CD8-positive, alpha-beta memory T cell (primary cell): Measurements from ENCODE around the gene PKNOX1. TPM values are rescaled to one million over a fixed set of nuclear protein-coding genes. Genes with fewer than 3 reads are reported as not detected.
"Not testable (repeated sequence)": the region's sequence is repeated elsewhere in the genome, so short reads cannot be mapped to it uniquely, and the experiment has no call there.

ENCODE experiments used
- CTCF ChIA-PET: fragments of 350-600 bp; sonication (Branson Sonifier 250); formaldehyde crosslinking; loops from one replicate; lab custom pipeline; 2021; ENCODE audit warnings: antibody characterized with exemption; lab: Charles Lee
- POLR2A ChIA-PET: fragments of 350-600 bp; sonication (Branson Sonifier 250); formaldehyde crosslinking; loops from one replicate; lab custom pipeline; 2021; ENCODE audit warnings: antibody characterized with exemption; lab: Charles Lee
- DNase-seq, 5 donors: peaks; one replicate each; pipeline versions ENCODE4 v3.0.0 to v3.0.0-alpha.2; 2020 to 2022; ENCODE audit warnings: mixed read lengths in 1 of 5
- H3K27ac ChIP-seq: one replicate; pipeline ENCODE4 v1.7.0; 2013; ENCODE audit warnings: low read depth, mild to moderate bottlenecking, low read length, moderate library complexity
- H3K27me3 ChIP-seq: 2 replicates; pipeline ENCODE4 v1.7.0; 2013; ENCODE audit warnings: low read length, mild to moderate bottlenecking; ENCODE audit not compliant: insufficient read depth, poor library complexity, severe bottlenecking
- H3K36me3 ChIP-seq: 2 replicates; pipeline ENCODE4 v1.7.0; 2013; ENCODE audit warnings: mild to moderate bottlenecking, low read length, moderate library complexity; ENCODE audit not compliant: insufficient read depth
- H3K4me1 ChIP-seq: 2 replicates; pipeline ENCODE4 v1.7.0; 2013; ENCODE audit warnings: mild to moderate bottlenecking, low read length, moderate library complexity; ENCODE audit not compliant: insufficient read depth
- H3K4me3 ChIP-seq: 2 replicates; pipeline ENCODE4 v1.7.0; 2013; ENCODE audit warnings: mild to moderate bottlenecking, low read length
- H3K9me3 ChIP-seq: 2 replicates; pipeline ENCODE4 v1.7.0; 2013; ENCODE audit warnings: mild to moderate bottlenecking, low read length
- H3K27ac Mint-ChIP-seq, 8 donors: one replicate each; pipeline ENCODE4 v1.8.0; 2020 to 2021; ENCODE audit warnings: mixed read lengths in 8 of 8, mild to moderate bottlenecking in 6 of 8, inconsistent platforms in 3 of 8, moderate library complexity in 3 of 8
- H3K27me3 Mint-ChIP-seq, 2 donors: one replicate each; pipeline ENCODE4 v1.8.0; 2020 to 2021; ENCODE audit warnings: mixed read lengths in 2 of 2, mild to moderate bottlenecking in 1 of 2, moderate library complexity in 1 of 2
- H3K36me3 Mint-ChIP-seq, 3 donors: one replicate each; pipeline ENCODE4 v1.8.0; 2020 to 2021; ENCODE audit warnings: mixed read lengths in 3 of 3, inconsistent platforms in 1 of 3, mild to moderate bottlenecking in 1 of 3
- H3K4me1 Mint-ChIP-seq, 3 donors: one replicate each; pipeline ENCODE4 v1.8.0; 2020 to 2021; ENCODE audit warnings: mixed read lengths in 3 of 3, inconsistent platforms in 1 of 3, mild to moderate bottlenecking in 1 of 3
- H3K4me3 Mint-ChIP-seq, 7 donors: one replicate each; pipeline ENCODE4 v1.8.0; 2020 to 2021; ENCODE audit warnings: mixed read lengths in 7 of 7, mild to moderate bottlenecking in 6 of 7, moderate library complexity in 4 of 7, inconsistent platforms in 2 of 7
- H3K9me3 Mint-ChIP-seq, 5 donors: one replicate each; pipeline ENCODE4 v1.8.0; 2020 to 2022; ENCODE audit warnings: mixed read lengths in 5 of 5, mild to moderate bottlenecking in 3 of 5, moderate library complexity in 2 of 5, inconsistent platforms in 1 of 5
- polyA plus RNA-seq: library from polyadenylated mRNA; unstranded; fragments of 300-500 nt; fragmentation: Illumina TruSeq; gene quantifications from one replicate; pipeline ENCODE4 v1.2.3, GENCODE V29; 2021
- total RNA-seq, 2 experiments: library from RNA; stranded (reverse); gene quantifications; one replicate each; pipeline ENCODE4 v1.2.3, GENCODE V29; 2021

Gene PKNOX1
- total and polyA plus RNA-seq, 3 experiments from 2014 or later: 18.6 to 22.9 (median 22.8) TPM

DNA sequence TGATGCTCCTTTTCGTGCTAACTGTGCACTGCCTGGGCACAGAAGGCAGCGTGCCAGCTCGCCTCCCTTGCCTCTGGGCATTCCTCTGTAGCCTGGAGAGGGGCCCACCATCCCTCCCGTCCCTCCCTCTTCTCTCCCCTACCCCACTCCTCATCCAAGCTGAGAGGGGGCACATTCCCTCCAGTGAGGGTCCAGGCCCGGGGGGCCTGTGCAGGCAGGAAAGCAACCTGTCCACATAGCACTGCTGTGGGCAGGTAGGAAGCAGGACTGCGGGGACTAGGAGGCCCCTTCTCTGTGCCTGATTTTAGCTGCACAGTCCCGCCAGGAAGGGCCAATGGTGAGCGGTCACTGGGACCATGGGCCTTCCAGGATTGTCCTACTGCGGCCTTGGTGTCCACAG, 10.3 kb upstream of the PKNOX1 start:
- Histone ChIP-seq H3K36me3 (no peaks in the 10 kb centered on the region), H3K27me3 (no peaks in the 10 kb centered on the region), H3K27ac (no peak overlapping the region), H3K9me3 (no peaks in the 10 kb centered on the region), H3K4me1 (no peaks in the 10 kb centered on the region), H3K4me3 (no peak overlapping the region)
- DNase-seq: no peak
- ChIA-PET POLR2A (no interaction called here), CTCF (no interaction called here)
- Mint-ChIP-seq H3K36me3 (no peaks in the 10 kb centered on the region), H3K27me3 (peaks cover 0 to 3% of the 10 kb centered on the region in 2 donors), H3K4me1 (peaks cover under 1% of the 10 kb centered on the region in 3 donors), H3K9me3 (no peaks in the 10 kb centered on the region), H3K27ac (no peak overlapping the region), H3K4me3 (no peak overlapping the region)

DNA sequence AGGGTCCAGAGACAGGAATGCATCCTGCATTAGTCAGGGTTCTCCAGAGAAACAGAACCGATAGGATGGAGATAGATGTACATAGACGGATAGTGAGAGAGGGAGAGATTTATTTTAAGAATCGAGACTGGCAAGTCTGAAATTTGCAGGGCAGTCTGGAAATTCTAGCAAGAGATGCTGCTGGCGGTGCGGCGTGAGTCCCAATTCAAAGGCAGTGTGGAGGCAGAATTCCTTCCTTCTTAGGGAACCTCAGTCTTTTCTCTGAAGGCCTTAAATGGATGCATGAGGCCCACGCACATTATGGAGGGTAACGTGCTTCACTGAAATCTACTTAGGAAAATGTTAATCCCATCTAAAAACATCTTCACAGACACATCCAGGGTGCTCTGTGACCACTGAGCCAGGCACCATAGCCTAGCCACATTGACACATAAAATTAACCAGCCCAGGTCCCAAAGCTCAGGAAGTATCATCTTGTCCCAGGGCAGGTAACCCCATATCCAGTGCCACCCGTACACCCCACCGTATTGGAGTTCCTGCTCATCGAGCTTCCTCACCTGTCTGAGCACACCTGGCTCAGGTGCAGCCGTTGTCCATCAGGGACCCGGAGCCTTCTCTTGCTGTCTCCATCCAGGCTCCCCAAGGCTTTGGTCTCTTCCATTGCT, 9.7 kb upstream of the PKNOX1 start:
- H3K4me1 ChIP-seq: no peaks in the 10 kb centered on the region
- H3K36me3 ChIP-seq: no peaks in the 10 kb centered on the region
- peaks cover 0 to 3% of the 10 kb centered on the region in 2 donors for H3K27me3 Mint-ChIP-seq
- H3K9me3 Mint-ChIP-seq: no peaks in the 10 kb centered on the region
- ChIA-PET CTCF (interaction anchor here (1.4 kb wide), 1 partner anchor 9 kb away, joined by 3 read pairs; the partner anchor contains the start of gene PKNOX1), POLR2A (interaction anchor here (0.5 kb wide), 1 partner anchor 29 kb away, joined by 4 read pairs; no protein-coding TSS in a partner anchor)
- H3K4me3 ChIP-seq: no peak overlapping the region
- no peaks in the 10 kb centered on the region for H3K27me3 ChIP-seq
- no peak for DNase-seq
- no peaks in the 10 kb centered on the region for H3K9me3 ChIP-seq
- no peak overlapping the region for H3K4me3 Mint-ChIP-seq
- H3K27ac Mint-ChIP-seq: no peak overlapping the region
- no peaks in the 10 kb centered on the region for H3K36me3 Mint-ChIP-seq
- H3K4me1 Mint-ChIP-seq: no peaks in the 10 kb centered on the region
- H3K27ac ChIP-seq: no peak overlapping the region

DNA sequence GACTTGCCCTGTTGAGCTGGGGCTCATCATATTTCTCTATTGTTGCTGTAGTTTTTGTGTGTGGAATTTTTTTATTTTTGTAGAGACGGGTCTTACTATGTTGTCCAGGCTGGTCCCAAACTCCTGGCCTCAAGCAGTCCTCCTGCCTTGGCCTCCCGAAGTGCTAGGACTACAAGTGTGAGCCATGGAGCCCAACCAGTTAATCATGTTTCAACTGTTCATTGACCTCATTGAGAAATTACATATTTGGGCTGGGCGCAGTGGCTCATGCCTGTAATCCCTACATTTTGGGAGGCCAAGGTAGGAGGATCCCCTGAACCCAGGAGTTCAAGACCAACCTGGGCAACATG, 9.2 kb upstream of the PKNOX1 start:
- Mint-ChIP-seq H3K27ac (no peak overlapping the region), H3K4me1 (no peaks in the 10 kb centered on the region), H3K36me3 (no peaks in the 10 kb centered on the region), H3K4me3 (no peak overlapping the region), H3K27me3 (peaks cover 0 to 3% of the 10 kb centered on the region in 2 donors), H3K9me3 (no peaks in the 10 kb centered on the region)
- DNase-seq: no peak
- H3K36me3 ChIP-seq: no peaks in the 10 kb centered on the region
- no peaks in the 10 kb centered on the region for H3K27me3 ChIP-seq
- POLR2A ChIA-PET: interaction anchor here (0.5 kb wide), 1 partner anchor 30 kb away, joined by 4 read pairs; no protein-coding TSS in a partner anchor
- no peaks in the 10 kb centered on the region for H3K4me1 ChIP-seq
- no peak overlapping the region for H3K27ac ChIP-seq
- CTCF ChIA-PET: interaction anchor here (1.4 kb wide), 1 partner anchor 9 kb away, joined by 3 read pairs; the partner anchor contains the start of gene PKNOX1
- no peaks in the 10 kb centered on the region for H3K9me3 ChIP-seq
- no peak overlapping the region for H3K4me3 ChIP-seq

DNA sequence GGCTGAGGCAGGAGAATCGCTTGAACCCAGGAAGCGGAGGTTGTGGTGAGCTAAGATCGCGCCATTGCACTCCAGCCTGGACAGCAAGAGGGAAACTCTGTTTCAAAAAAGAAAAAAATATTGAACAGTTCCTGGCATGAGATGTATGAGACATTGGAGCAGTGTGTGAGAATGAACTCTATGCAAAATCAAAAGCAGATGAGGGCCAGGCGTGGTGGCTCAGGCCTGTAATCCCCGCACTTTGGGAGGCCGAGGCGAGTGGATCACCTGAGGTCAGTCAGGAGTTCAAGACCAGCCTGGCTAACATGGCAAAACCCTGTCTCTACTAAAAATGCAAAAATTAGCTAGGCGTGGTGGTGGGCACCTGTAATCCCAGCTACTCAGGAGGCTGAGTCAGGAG, 6.7 kb upstream of the PKNOX1 start:
- CTCF ChIA-PET, H3K27me3 Mint-ChIP-seq, DNase-seq, H3K4me3 ChIP-seq, H3K36me3 Mint-ChIP-seq, H3K4me3 Mint-ChIP-seq, H3K9me3 Mint-ChIP-seq, H3K36me3 ChIP-seq, H3K4me1 ChIP-seq, H3K27me3 ChIP-seq, H3K27ac ChIP-seq, H3K9me3 ChIP-seq, POLR2A ChIA-PET, H3K4me1 Mint-ChIP-seq, H3K27ac Mint-ChIP-seq: not testable (repeated sequence)

DNA sequence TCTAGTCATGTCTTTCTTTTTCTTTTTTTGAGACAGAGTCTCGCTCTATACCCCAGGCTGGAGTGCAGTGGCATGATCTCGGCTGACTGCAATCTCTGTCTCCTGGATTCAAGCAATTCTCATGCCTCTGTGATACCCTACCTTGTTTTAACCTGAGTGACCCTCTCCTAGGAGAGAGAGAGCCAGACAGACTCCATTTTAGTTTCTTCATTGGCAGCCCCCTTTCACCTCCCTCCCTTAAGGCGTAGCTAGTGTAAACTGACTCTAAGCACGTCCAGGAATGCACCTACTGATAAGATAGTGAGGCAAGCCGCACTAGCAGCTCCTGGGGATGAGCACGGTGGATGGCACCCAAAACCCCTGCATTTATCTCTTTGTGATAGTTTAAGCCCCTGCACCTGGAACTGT, 5.2 kb upstream of the PKNOX1 start:
- H3K4me3 Mint-ChIP-seq: no peak overlapping the region
- H3K27me3 ChIP-seq: no peaks in the 10 kb centered on the region
- no peak for DNase-seq
- CTCF ChIA-PET: no interaction called here
- H3K9me3 Mint-ChIP-seq: no peaks in the 10 kb centered on the region
- H3K27ac ChIP-seq: no peak overlapping the region
- no peaks in the 10 kb centered on the region for H3K9me3 ChIP-seq
- H3K4me1 ChIP-seq: peaks cover 10% of the 10 kb centered on the region
- H3K4me1 Mint-ChIP-seq: peaks cover 0 to 7% (median 2%) of the 10 kb centered on the region in 3 donors
- H3K27ac Mint-ChIP-seq: no peak overlapping the region
- H3K27me3 Mint-ChIP-seq: no peaks in the 10 kb centered on the region
- H3K4me3 ChIP-seq: no peak overlapping the region
- POLR2A ChIA-PET: no interaction called here
- H3K36me3 ChIP-seq: no peaks in the 10 kb centered on the region
- H3K36me3 Mint-ChIP-seq: no peaks in the 10 kb centered on the region

DNA sequence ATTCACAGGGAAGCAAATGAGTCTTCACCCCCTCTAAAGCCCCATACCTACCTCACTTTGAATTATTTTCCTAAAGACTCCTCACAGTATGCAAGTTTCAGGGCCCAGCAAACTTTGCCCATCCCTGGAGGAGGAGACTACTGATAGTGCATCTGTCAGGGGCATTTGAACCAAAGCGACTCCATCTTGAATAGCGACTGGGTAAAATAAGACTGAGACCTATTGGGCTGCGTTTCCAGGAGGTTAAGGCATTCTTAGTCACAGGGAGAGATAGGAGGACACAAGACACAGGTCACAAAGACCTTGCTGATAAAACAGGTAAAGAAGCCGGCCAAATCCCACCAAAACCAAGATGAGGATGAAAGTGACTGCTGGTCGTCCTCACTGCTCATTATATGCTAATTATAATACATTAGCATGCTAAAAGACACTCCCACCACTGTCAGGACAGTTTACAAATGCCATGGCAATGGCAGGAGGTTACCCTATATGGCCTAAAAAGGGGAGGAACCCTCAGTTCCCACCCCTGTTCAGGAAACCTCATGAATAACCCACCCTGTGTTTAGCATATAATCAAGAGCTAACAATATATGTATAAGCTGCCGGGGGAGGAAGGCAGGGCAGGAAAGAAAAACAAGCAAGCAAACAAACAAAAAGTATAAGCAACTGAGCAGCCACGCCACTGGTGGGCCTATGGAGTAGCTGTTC, 3.3 kb upstream of the PKNOX1 start:
- Histone ChIP-seq H3K9me3 (no peaks in the 10 kb centered on the region), H3K4me3 (no peak overlapping the region), H3K36me3 (no peaks in the 10 kb centered on the region), H3K4me1 (peaks cover 17% of the 10 kb centered on the region), H3K27ac (peak overlapping the region; percentile 80), H3K27me3 (no peaks in the 10 kb centered on the region)
- Mint-ChIP-seq H3K27ac (peak overlapping the region in 1 of 8 donors; percentile 24), H3K4me1 (peaks cover 5 to 14% (median 7%) of the 10 kb centered on the region in 3 donors), H3K27me3 (no peaks in the 10 kb centered on the region), H3K9me3 (no peaks in the 10 kb centered on the region), H3K4me3 (no peak overlapping the region), H3K36me3 (peaks cover 0 to 4% (median 0%) of the 10 kb centered on the region in 3 donors)
- CTCF ChIA-PET: no interaction called here
- DNase-seq: no peak
- POLR2A ChIA-PET: interaction anchor here (0.6 kb wide), 1 partner anchor 13 kb away, joined by 5 read pairs; no protein-coding TSS in a partner anchor

DNA sequence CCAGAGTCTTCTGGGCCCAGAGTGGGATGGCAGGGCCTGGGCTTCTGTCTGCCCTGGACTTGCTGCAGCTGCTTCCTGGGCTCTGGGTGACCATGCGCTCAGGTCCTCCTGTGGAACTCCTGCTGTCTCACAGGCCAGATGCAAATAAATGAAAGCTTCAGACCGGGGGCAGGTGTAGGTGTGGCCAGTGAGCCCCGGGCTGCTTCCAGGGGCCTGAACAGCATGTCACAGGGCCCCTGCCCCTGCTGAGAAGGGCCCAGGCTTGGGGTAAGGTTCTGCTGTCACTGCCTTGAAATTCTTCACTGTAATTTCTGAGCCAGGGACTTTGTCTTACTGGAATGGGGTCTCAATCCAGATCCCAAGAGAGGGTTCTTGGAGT, 2.5 kb upstream of the PKNOX1 start:
- CTCF ChIA-PET: interaction anchor here (1.0 kb wide), 1 partner anchor 9 kb away, joined by 3 read pairs; no protein-coding TSS in a partner anchor
- peak overlapping the region; percentile 80 for H3K27ac ChIP-seq
- Mint-ChIP-seq H3K4me1 (peaks cover 13 to 22% (median 15%) of the 10 kb centered on the region in 3 donors), H3K9me3 (no peaks in the 10 kb centered on the region), H3K27ac (peak overlapping the region in 1 of 8 donors; percentile 24), H3K36me3 (peaks cover 0 to 4% (median 0%) of the 10 kb centered on the region in 3 donors), H3K27me3 (no peaks in the 10 kb centered on the region), H3K4me3 (peak overlapping the region in 2 of 7 donors; percentile 40 to 56)
- no peak for DNase-seq
- H3K4me3 ChIP-seq: no peak overlapping the region
- peaks cover 18% of the 10 kb centered on the region for H3K4me1 ChIP-seq
- POLR2A ChIA-PET: no interaction called here
- H3K9me3 ChIP-seq: no peaks in the 10 kb centered on the region
- no peaks in the 10 kb centered on the region for H3K36me3 ChIP-seq
- H3K27me3 ChIP-seq: no peaks in the 10 kb centered on the region
